GM10266 (cell line): ENCODE results near the gene ZNF280B.
"Not testable (repeated sequence)": the region's sequence is repeated elsewhere in the genome, so short reads cannot be mapped to it uniquely, and the experiment has no call there.

Source experiments
- DNase-seq: peaks from one replicate; pipeline ENCODE4 v3.0.0; 2012; ENCODE audit errors: extremely low spot score
- TF ChIP-seq, protein P1 (sequence below): IDR thresholded peaks from 2 replicates; pipeline ENCODE4 v1.5.1; 2012; ENCODE audit warnings: mild to moderate bottlenecking, low read depth; ENCODE audit not compliant: control insufficient read depth, insufficient read depth; ENCODE audit errors: missing control alignments

Gene ZNF280B

GRCh38 chr22:22516992-22517391, 8.4 kb upstream of the ZNF280B start:
- no peak for DNase-seq
- TF ChIP-seq, protein P1, sequence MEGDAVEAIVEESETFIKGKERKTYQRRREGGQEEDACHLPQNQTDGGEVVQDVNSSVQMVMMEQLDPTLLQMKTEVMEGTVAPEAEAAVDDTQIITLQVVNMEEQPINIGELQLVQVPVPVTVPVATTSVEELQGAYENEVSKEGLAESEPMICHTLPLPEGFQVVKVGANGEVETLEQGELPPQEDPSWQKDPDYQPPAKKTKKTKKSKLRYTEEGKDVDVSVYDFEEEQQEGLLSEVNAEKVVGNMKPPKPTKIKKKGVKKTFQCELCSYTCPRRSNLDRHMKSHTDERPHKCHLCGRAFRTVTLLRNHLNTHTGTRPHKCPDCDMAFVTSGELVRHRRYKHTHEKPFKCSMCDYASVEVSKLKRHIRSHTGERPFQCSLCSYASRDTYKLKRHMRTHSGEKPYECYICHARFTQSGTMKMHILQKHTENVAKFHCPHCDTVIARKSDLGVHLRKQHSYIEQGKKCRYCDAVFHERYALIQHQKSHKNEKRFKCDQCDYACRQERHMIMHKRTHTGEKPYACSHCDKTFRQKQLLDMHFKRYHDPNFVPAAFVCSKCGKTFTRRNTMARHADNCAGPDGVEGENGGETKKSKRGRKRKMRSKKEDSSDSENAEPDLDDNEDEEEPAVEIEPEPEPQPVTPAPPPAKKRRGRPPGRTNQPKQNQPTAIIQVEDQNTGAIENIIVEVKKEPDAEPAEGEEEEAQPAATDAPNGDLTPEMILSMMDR = no peak

DNA sequence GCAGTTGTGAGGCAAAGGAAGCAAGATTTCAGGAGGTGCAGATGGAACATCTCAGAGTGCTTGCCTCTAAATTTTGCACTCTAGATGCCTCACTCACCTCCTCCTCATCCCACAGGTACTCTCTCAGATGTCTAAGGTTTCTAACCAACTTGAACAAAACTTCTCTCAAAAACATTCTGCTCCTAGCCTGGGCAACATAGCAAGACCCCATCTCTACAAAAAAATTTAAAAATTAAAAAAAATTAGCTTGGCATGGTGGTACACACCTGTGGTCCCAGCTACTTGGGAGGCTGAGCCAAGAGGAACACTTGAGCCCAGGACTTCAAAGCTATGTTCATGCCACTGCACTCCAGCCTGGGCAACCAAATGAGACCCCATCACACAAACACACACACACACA, 7.3 kb upstream of the ZNF280B start:
- no peak for DNase-seq
- TF ChIP-seq, protein P1 = no peak

- not testable (repeated sequence) for DNase-seq
Measured at GRCh38 chr22:22514431-22514830, 5.9 kb upstream of the ZNF280B start.

DNA sequence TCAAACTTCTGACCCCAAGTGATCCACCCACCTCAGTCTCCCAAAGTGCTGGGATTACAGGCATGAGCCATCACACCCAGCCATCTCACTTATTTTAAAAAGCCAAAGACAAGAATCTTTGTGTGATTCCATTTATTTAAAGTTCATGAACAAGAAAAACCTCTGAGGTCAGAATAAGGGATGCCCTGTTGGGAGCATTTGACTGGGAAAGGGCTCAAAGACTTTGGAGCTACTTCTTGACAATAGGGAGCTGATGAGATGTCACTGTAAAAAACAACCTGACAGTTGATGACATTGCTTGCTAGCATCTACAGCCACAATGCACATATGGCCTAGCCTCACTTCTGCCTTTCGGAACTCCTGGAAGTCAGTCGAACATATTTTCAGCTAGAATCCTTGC, 5.1 kb upstream of the ZNF280B start:
- TF ChIP-seq, protein P1 = no peak
- DNase-seq = no peak

- TF ChIP-seq, protein P1 = no peak
Measured at GRCh38 chr22:22512951-22513350, 4.4 kb upstream of the ZNF280B start.

GRCh38 chr22:22510833-22511232, 2.3 kb upstream of the ZNF280B start:
- DNase-seq = not testable (repeated sequence)

More at GRCh38 chr22:22512951-22513350, 4.4 kb upstream of the ZNF280B start:
- DNase-seq = no peak

- DNase-seq = not testable (repeated sequence)
Measured at GRCh38 chr22:22509912-22510311, 1.4 kb upstream of the ZNF280B start.

GRCh38 chr22:22507743-22508273, 734 bp downstream of the ZNF280B start:
- TF ChIP-seq, protein P1 = no peak
- no peak for DNase-seq

DNA sequence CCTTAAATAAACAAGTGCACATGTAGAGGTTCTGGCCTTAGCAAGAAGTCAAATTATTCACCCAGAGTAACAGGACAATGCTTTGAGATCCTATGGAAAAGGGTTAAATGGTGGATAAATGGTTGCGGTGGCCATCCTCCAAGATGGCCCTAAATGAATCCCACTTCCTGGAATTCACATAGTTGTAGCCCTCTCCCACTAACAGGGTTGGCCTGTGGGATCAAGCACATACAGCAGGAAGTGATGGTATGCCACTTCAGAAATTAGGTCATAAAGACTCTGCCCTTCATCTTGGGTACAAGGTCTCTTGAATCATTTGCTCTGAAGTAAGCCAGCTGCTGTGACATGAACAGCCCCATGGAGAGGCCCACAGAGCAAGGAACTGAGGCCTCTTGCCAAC, 1.8 kb downstream of the ZNF280B start:
- DNase-seq = no peak
- TF ChIP-seq, protein P1 = no peak
